CD14-positive monocyte (primary cell): ENCODE measurements around the gene SERINC3. TPM values are rescaled to one million over a fixed set of nuclear protein-coding genes. Genes with fewer than 3 reads are reported as not detected.

ENCODE experiments used
- DNase-seq, 3 donors: peaks; one replicate each; pipeline ENCODE4 v3.0.0-alpha.2; 2011 to 2022
- H2AFZ ChIP-seq: 2 replicates; pipeline ENCODE4 v1.6.0; 2012; ENCODE audit warnings: mild to moderate bottlenecking, low read depth, low read length, inconsistent platforms; ENCODE audit not compliant: insufficient read depth, poor library complexity, severe bottlenecking
- H3K27ac ChIP-seq, 2 donors: 1 replicate in 1 of 2; 2 replicates in 1 of 2; pipeline ENCODE4 v1.5.1; 2012 to 2013; ENCODE audit warnings: low read length in 2 of 2, control low read depth in 1 of 2, inconsistent platforms in 1 of 2, low read depth in 1 of 2, mild to moderate bottlenecking in 1 of 2
- H3K27me3 ChIP-seq, 2 donors: one replicate each; pipeline versions ENCODE4 v1.6.0 to v1.6.1; 2011 to 2013; ENCODE audit warnings: low read length in 2 of 2; ENCODE audit not compliant: control insufficient read depth in 2 of 2, insufficient read depth in 2 of 2
- H3K36me3 ChIP-seq, 2 donors: replicated peaks in 1 of 2; 1 replicate in 1 of 2; 2 replicates in 1 of 2; pipeline versions ENCODE4 v1.5.1 to v1.6.1; 2012 to 2013; ENCODE audit warnings: low read length in 2 of 2, control low read depth in 1 of 2, inconsistent platforms in 1 of 2, mild to moderate bottlenecking in 1 of 2; ENCODE audit not compliant: insufficient read depth in 2 of 2, control insufficient read depth in 1 of 2
- H3K4me1 ChIP-seq, 2 donors: 1 replicate in 1 of 2; 2 replicates in 1 of 2; pipeline versions ENCODE4 v1.5.1 to v1.6.1; 2012 to 2013; ENCODE audit warnings: low read length in 2 of 2, control low read depth in 1 of 2, inconsistent platforms in 1 of 2, mild to moderate bottlenecking in 1 of 2, moderate library complexity in 1 of 2; ENCODE audit not compliant: insufficient read depth in 2 of 2, control insufficient read depth in 1 of 2
- H3K4me2 ChIP-seq: replicated peaks from 2 replicates; pipeline ENCODE3; 2012; ENCODE audit warnings: low read length, moderate library complexity, mild to moderate bottlenecking; ENCODE audit not compliant: poor library complexity, severe bottlenecking; ENCODE audit errors: extremely low read depth
- H3K4me3 ChIP-seq, 3 experiments: fragments of 200-600 bp in 1 of 3; sonication (generic) in 1 of 3; replicated peaks in 1 of 3; 1 replicate in 2 of 3; 2 replicates in 1 of 3; pipeline ENCODE4 v1.5.1; 2011 to 2013; ENCODE audit warnings: low read length in 3 of 3, mild to moderate bottlenecking in 3 of 3, control low read depth in 2 of 3, low read depth in 2 of 3, inconsistent platforms in 1 of 3, moderate library complexity in 1 of 3
- H3K79me2 ChIP-seq: 2 replicates; pipeline ENCODE4 v1.6.0; 2012; ENCODE audit warnings: mild to moderate bottlenecking, control low read depth, inconsistent platforms, low read length, moderate library complexity; ENCODE audit not compliant: insufficient read depth
- H3K9ac ChIP-seq: 2 replicates; pipeline ENCODE4 v1.6.0; 2017; ENCODE audit warnings: low read length, mild to moderate bottlenecking; ENCODE audit not compliant: insufficient read depth, poor library complexity, severe bottlenecking
- H3K9me3 ChIP-seq, 2 donors: replicated peaks in 1 of 2; 1 replicate in 1 of 2; 2 replicates in 1 of 2; pipeline versions ENCODE4 v1.5.1 to v1.6.1; 2012 to 2013; ENCODE audit warnings: low read length in 2 of 2, control low read depth in 1 of 2; ENCODE audit not compliant: control insufficient read depth in 1 of 2, insufficient read depth in 1 of 2
- H4K20me1 ChIP-seq: 2 replicates; pipeline ENCODE4 v1.6.0; 2012; ENCODE audit warnings: mild to moderate bottlenecking, low read length, control low read depth, moderate library complexity; ENCODE audit not compliant: insufficient read depth
- H3K27ac Mint-ChIP-seq, 7 donors: one replicate each; pipeline ENCODE4 v1.8.0; 2020; ENCODE audit warnings: mild to moderate bottlenecking in 7 of 7, mixed read lengths in 7 of 7, moderate library complexity in 6 of 7, inconsistent platforms in 2 of 7
- H3K27me3 Mint-ChIP-seq, 3 donors: one replicate each; pipeline ENCODE4 v1.8.0; 2021 to 2022; ENCODE audit warnings: low read depth in 3 of 3, mild to moderate bottlenecking in 3 of 3, mixed read lengths in 3 of 3, moderate library complexity in 3 of 3, inconsistent platforms in 1 of 3
- H3K36me3 Mint-ChIP-seq, 2 donors: one replicate each; pipeline ENCODE4 v1.8.0; 2020; ENCODE audit warnings: mixed read lengths in 2 of 2, inconsistent platforms in 1 of 2, mild to moderate bottlenecking in 1 of 2
- H3K4me1 Mint-ChIP-seq: one replicate; pipeline ENCODE4 v1.8.0; 2020; ENCODE audit warnings: mild to moderate bottlenecking, mixed read lengths
- H3K4me3 Mint-ChIP-seq, 2 donors: one replicate each; pipeline ENCODE4 v1.8.0; 2020; ENCODE audit warnings: mild to moderate bottlenecking in 2 of 2, mixed read lengths in 2 of 2, moderate library complexity in 1 of 2
- H3K9me3 Mint-ChIP-seq, 7 donors: one replicate each; pipeline ENCODE4 v1.8.0; 2020 to 2022; ENCODE audit warnings: mixed read lengths in 7 of 7, mild to moderate bottlenecking in 6 of 7, moderate library complexity in 6 of 7, inconsistent platforms in 2 of 7
- CTCF ChIP-seq: fragments of 200-600 bp; IDR thresholded peaks from one replicate; pipeline ENCODE4 v1.8.0; 2022; ENCODE audit warnings: antibody characterized with exemption, mild to moderate bottlenecking
- WGBS: methylation state at CpG from one replicate; pipeline ENCODE4 v1.1.5; 2013; ENCODE audit warnings: missing lambda C conversion rate; ENCODE audit not compliant: insufficient coverage; 5-methylcytosine and 5-hydroxymethylcytosine counted together
- intact Hi-C, 2 donors: fragments of 100-400 bp; cut with micrococcal nuclease; formaldehyde crosslinking; loops; one replicate each; pipeline versions ENCODE4 v1.15.0 to v1.15.1; 2023
- polyA plus RNA-seq, 3 donors: library from polyadenylated mRNA; depleted of rRNA in 1 of 3; unstranded in 2 of 3; stranded (reverse) in 1 of 3; fragments of 300-500 nt in 2 of 3; fragments of >200 nt in 1 of 3; fragmentation: Illumina TruSeq in 2 of 3; gene quantifications; 1 replicate in 2 of 3; 2 replicates in 1 of 3; pipeline ENCODE4 v1.2.3, GENCODE V29; 2012 to 2021

Gene SERINC3
- polyA plus RNA-seq, 3 donors: 49.8 to 194 (median 157) TPM

- H3K9ac ChIP-seq: no peak overlapping the region
These were observed 41.8 kb downstream of the SERINC3 start for GRCh38 chr20:44480097-44480496.

GRCh38 chr20:44479643-44480042 is 42.2 kb downstream of the SERINC3 start:
- H3K9me3 ChIP-seq: no peaks in the 10 kb centered on the region
- Mint-ChIP-seq H3K27ac (peak overlapping the region in 1 of 7 donors; percentile 59), H3K4me3 (no peak overlapping the region), H3K27me3 (peaks cover 0 to 6% (median 2%) of the 10 kb centered on the region in 3 donors), H3K9me3 (no peaks in the 10 kb centered on the region), H3K4me1 (peaks cover 22% of the 10 kb centered on the region), H3K36me3 (peaks cover 26 to 40% of the 10 kb centered on the region in 2 donors)
- H3K27me3 ChIP-seq: no peaks in the 10 kb centered on the region
- WGBS: 82% methylated on average over 4 of the region's 5 CpGs
- TF ChIP-seq CTCF: no peak
- H3K4me1 ChIP-seq: peaks cover 14 to 17% of the 10 kb centered on the region in 2 donors
- H3K4me3 ChIP-seq: no peak overlapping the region
- H3K79me2 ChIP-seq: no peaks in the 10 kb centered on the region
- H3K27ac ChIP-seq: no peak overlapping the region
- no peak overlapping the region for H2AFZ ChIP-seq
- intact Hi-C loops: loop anchor here (5.0 kb wide), 2 partner anchors 43 to 128 kb away; partner anchors contain the start of gene SERINC3 (in 1 of the 2)
- no peak overlapping the region for H3K4me2 ChIP-seq
- H3K36me3 ChIP-seq: peaks cover 11 to 41% of the 10 kb centered on the region in 2 donors
- DNase-seq: no peak
- H3K9ac ChIP-seq: no peak overlapping the region
- H4K20me1 ChIP-seq: no peaks in the 10 kb centered on the region

More at GRCh38 chr20:44480097-44480496, 41.8 kb downstream of the SERINC3 start:
- Mint-ChIP-seq H3K27ac (peak overlapping the region in 1 of 7 donors; percentile 53), H3K9me3 (no peaks in the 10 kb centered on the region), H3K4me1 (peaks cover 19% of the 10 kb centered on the region), H3K27me3 (peaks cover 0 to 3% (median 2%) of the 10 kb centered on the region in 3 donors), H3K36me3 (peaks cover 28 to 45% of the 10 kb centered on the region in 2 donors), H3K4me3 (no peak overlapping the region)
- Histone ChIP-seq H3K4me3 (no peak overlapping the region), H2AFZ (no peak overlapping the region), H3K27me3 (no peaks in the 10 kb centered on the region), H4K20me1 (no peaks in the 10 kb centered on the region), H3K79me2 (no peaks in the 10 kb centered on the region), H3K36me3 (peaks cover 11 to 45% of the 10 kb centered on the region in 2 donors), H3K9me3 (no peaks in the 10 kb centered on the region), H3K27ac (no peak overlapping the region), H3K4me2 (no peak overlapping the region), H3K4me1 (peaks cover 14 to 16% of the 10 kb centered on the region in 2 donors)
- 91% methylated on average over 16 of the region's 18 CpGs for WGBS
- DNase-seq: no peak
- no peak for TF ChIP-seq CTCF
- intact Hi-C loops: no loop called here
